ENCODE measurements around the gene PRKD2.

- TF ChIP-seq POLR2A (IDR thresholded peaks at IDR 0.05; ENCODE audit: low read length): no peak
- no peak for TF ChIP-seq GATA1 (IDR thresholded peaks at IDR 0.05; ENCODE audit: low read depth, low read length)
Measured at GRCh38 chr19:46723471-46723870, 6.6 kb upstream of the PRKD2 start.
